ENCODE data around the gene EIF2S2.

The EIF2S2 gene

GRCh38 chr20:34083137-34083536 is 28.9 kb downstream of the EIF2S2 start:
- no peak for TF ChIP-seq CTCF (IDR thresholded peaks at IDR 0.05; ENCODE audit: extremely low read depth, insufficient read depth, missing control alignments)
- DNase-seq (ENCODE audit: low spot score), result no peak
- in situ Hi-C loops (cut with MboI; ENCODE audit: low pct_unique_long_range_greater_than_20kb, low sequenced_read_pairs, unreplicated experiment), result no loop called here

DNA sequence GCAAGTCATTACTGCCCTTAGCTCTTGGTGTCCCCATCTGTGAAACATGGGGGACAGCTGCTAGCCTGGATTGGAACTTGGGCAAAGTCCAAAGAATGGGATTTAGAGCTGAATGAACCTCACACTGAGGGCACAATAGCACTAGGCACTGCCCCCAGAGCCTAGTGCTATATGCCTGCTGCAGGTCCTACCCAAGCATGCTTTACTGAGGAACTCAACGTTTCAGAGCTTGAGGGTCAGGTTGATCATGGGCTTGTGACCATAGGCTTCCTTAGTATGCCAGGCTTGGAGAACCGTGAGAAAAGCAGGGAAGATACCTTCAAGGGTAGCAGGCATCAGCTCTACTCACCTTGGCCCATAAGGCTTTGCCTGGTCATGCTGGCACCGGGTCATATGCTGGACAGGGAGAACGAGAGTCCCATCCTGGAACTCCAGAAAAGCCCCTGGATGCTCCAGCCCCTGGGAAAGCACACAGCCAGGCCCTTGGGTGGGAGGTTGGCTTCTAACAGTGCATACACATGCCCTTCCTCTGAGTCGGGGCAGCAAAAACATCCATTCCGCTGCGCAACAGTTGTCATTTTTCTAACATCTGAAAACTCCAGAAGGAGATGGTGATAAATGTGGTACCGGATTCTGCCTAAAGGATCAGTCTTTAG is 29.7 kb downstream of the EIF2S2 start:
- DNase-seq (ENCODE audit: low spot score), result no peak
- in situ Hi-C loops (cut with MboI; ENCODE audit: low pct_unique_long_range_greater_than_20kb, low sequenced_read_pairs, unreplicated experiment), result no loop called here
- no peak for TF ChIP-seq CTCF (IDR thresholded peaks at IDR 0.05; ENCODE audit: extremely low read depth, insufficient read depth, missing control alignments)

DNA sequence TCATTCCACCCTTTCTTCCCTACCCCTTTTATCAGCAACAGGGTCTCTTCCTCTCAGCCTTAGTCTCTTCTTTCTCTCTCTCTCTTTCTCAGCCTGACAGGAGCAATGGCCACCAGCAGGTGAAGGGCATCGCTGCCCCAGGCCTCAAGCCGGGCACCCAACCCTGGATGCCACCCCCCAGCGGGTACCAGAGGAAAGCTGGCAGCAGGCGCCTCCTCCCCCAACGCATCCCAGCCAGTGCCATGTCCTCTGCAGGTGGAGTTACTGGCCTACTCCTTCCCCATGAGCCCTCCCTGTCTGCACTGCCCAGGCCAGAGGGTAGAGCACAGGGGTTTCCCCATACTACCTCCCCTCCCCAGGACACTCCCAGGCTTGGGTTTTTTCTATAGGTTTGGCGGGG is 32.2 kb downstream of the EIF2S2 start:
- no peak for DNase-seq (ENCODE audit: low spot score)
- no peak for TF ChIP-seq CTCF (IDR thresholded peaks at IDR 0.05; ENCODE audit: extremely low read depth, insufficient read depth, missing control alignments)
- in situ Hi-C loops (cut with MboI; ENCODE audit: low pct_unique_long_range_greater_than_20kb, low sequenced_read_pairs, unreplicated experiment), result no loop called here

DNA sequence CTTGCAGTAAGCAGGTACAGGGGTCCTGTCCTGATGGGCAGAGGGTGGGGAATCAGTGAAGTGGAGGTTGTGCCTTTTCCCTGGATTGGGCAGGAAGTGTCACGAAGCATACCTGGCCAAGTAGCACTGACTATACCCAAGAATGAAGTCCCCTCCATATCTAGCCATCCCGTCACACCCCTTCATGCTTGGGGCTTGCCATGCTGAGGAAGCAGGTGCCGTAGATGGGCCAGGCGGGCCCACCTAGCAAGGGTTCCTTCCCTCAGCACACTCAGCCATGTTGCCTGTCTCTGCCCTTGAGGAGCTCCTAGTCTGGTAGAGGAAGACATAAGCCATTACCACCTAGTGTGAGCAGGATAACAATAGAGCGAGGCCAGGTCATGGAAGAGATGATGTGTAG is 33.5 kb downstream of the EIF2S2 start:
- TF ChIP-seq CTCF (IDR thresholded peaks at IDR 0.05; ENCODE audit: extremely low read depth, insufficient read depth, missing control alignments), result no peak
- in situ Hi-C loops (cut with MboI; ENCODE audit: low pct_unique_long_range_greater_than_20kb, low sequenced_read_pairs, unreplicated experiment), result no loop called here
- no peak for DNase-seq (ENCODE audit: low spot score)

GRCh38 chr20:34076952-34077351 is 35.1 kb downstream of the EIF2S2 start:
- in situ Hi-C loops (cut with MboI; ENCODE audit: low pct_unique_long_range_greater_than_20kb, low sequenced_read_pairs, unreplicated experiment), result no loop called here
- no peak for DNase-seq (ENCODE audit: low spot score)
- TF ChIP-seq CTCF (IDR thresholded peaks at IDR 0.05; ENCODE audit: extremely low read depth, insufficient read depth, missing control alignments), result no peak

DNA sequence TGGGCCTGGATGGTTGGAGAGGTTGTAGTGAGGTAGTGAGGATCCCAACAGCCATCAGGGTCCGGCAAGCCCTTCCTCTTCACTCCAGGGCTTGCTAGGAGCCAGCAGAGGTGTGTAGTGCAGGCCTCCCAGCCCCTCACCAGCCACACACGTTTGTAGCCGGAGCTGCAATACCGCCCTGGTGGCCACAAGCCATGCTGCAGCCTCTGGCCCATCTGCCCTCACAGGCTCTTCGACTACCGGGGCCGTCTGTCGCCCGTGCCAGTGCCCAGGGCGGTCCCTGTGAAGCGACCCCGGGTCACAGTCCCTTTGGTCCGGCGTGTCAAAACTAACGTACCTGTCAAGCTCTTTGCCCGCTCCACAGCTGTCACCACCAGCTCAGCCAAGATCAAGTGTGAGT is 36.4 kb downstream of the EIF2S2 start:
- in situ Hi-C loops (cut with MboI; ENCODE audit: low pct_unique_long_range_greater_than_20kb, low sequenced_read_pairs, unreplicated experiment), result no loop called here
- DNase-seq (ENCODE audit: low spot score), result no peak
- no peak for TF ChIP-seq CTCF (IDR thresholded peaks at IDR 0.05; ENCODE audit: extremely low read depth, insufficient read depth, missing control alignments)
